HG02588 (cell line): Measurements from ENCODE around the gene THSD4.
"Not testable (repeated sequence)": the region's sequence is repeated elsewhere in the genome, so short reads cannot be mapped to it uniquely, and the experiment has no call there.

Experiments
- ATAC-seq: cut with Tn5 transposase; IDR thresholded peaks from one replicate; pipeline ENCODE4 v1.9.1; 2021; ENCODE audit warnings: mild to moderate bottlenecking, moderate library complexity; ENCODE audit not compliant: unreplicated experiment

The THSD4 gene

GRCh38 chr15:71366522-71366921 is 251.3 kb downstream of the THSD4 start:
- no peak for ATAC-seq

DNA sequence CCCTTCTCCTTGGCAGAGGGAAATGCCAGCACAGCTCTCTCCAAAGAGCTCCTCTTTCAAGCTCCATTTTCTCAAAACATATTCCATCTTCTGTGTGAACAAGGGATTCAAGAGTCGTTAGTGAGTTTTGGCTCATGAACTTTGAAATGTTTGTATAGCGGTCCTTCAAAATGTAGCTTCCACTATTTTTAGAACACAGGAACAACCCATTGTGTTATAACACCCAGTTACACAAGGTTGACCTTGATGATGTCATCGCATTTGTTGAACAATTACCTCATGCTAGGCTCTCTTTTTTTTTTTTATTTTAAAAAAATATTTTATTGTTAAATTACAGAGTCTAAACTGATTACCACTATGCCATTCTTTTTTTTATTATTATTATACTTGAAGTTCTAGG is 251.7 kb downstream of the THSD4 start:
- ATAC-seq, result no peak

GRCh38 chr15:71367737-71368136 is 252.5 kb downstream of the THSD4 start:
- ATAC-seq, result not testable (repeated sequence)

DNA sequence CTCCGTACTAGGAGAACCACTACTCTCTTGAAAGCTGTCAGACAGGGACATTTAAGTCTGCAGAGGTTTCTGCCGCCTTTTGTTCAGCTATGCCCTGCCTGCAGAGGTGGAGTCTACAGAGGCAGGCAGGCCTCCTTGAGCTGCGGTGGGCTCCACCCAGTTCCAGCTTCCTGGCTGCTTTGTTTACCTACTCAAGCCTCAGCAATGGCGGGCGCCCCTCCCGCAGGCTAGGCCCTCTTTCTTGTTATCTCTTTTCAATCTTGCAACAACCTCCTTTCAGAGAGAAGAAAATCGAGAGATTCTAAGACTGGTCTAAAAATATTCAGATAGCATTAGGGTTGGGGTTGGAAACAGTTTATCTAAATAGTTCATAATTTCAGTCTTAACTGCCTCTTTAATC is 257.5 kb downstream of the THSD4 start:
- not testable (repeated sequence) for ATAC-seq

DNA sequence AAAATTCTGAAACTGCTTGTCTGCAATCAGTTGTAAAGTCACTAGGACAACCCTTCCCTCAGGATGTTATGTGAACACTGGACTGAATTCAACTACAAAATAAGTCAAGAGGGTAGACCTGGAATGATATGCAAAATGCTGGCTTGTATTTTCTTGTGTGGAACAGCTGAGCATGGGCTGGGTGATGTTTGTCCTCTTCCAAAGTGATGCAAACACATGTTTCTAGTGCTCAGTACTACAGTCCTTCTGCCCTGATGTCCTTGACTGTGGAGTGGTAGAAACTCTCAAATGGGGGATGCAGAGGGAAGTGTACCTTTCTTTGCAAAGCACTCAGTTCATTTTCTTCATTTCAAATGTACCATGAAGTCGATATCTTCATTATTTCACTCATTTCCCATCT is 258.6 kb downstream of the THSD4 start:
- ATAC-seq, result no peak

DNA sequence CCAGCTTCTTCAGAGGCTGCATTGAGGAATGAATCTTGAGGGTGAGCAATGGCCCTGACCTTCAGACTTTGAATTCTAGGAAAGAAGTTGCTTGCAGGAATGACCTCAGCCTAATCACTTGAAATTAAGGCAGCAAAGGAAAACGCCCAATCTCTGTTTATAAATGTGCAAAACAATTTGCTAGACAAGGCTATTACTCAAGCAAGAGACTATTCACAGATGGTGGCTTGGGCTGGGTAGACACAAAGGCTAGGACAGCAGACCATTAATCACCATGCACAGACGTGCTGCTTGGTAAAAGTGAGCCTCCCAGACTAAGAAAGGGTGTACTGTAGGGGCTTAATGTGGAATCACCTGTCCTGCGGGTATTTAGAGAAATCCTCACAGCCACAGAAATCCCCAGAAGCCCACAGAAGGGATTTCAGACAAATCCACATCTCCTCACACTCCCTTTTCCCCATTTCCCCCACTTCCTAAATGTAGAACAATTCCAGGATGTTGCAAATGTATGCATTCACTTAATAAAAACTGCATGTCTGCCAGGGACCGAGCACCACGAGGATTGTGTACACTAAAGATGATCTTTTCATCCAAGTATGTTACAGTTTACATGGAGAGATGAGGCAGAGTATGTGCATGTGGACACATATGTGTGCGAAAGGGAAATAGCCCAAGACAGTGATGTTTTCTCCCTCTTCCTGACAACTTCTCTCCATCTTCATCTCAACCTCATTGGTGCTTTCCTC is 259.5 kb downstream of the THSD4 start:
- ATAC-seq, result no peak

- no peak for ATAC-seq
These were observed 260.7 kb downstream of the THSD4 start for GRCh38 chr15:71375934-71376333.

- no peak for ATAC-seq
These were observed 264.6 kb downstream of the THSD4 start for GRCh38 chr15:71379893-71380292.

GRCh38 chr15:71380345-71380744 is 265.1 kb downstream of the THSD4 start:
- no peak for ATAC-seq

GRCh38 chr15:71384501-71384900 is 269.2 kb downstream of the THSD4 start:
- no peak for ATAC-seq

- no peak for ATAC-seq
These were observed 269.8 kb downstream of the THSD4 start for GRCh38 chr15:71385026-71385425.

DNA sequence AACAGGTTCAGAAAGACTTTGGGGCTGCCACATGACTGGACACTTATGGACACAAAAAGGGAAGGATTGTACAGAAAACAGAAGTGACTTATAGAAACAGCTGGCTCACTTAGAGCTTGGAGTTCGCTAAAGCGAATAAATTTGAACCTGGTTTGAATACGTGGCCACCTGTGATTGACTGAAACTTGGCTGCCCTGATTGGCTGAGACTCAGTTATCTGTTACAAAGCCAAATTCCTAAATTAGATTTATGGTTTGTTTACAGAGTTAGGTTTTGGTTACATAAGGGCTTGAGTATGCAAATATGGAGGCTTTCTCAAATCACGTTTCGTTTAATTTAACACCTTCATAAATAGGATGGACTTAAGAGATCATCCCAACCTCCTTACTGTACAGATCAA is 270.2 kb downstream of the THSD4 start:
- ATAC-seq, result no peak

- ATAC-seq, result no peak
These were observed 270.7 kb downstream of the THSD4 start for GRCh38 chr15:71386005-71386404.

DNA sequence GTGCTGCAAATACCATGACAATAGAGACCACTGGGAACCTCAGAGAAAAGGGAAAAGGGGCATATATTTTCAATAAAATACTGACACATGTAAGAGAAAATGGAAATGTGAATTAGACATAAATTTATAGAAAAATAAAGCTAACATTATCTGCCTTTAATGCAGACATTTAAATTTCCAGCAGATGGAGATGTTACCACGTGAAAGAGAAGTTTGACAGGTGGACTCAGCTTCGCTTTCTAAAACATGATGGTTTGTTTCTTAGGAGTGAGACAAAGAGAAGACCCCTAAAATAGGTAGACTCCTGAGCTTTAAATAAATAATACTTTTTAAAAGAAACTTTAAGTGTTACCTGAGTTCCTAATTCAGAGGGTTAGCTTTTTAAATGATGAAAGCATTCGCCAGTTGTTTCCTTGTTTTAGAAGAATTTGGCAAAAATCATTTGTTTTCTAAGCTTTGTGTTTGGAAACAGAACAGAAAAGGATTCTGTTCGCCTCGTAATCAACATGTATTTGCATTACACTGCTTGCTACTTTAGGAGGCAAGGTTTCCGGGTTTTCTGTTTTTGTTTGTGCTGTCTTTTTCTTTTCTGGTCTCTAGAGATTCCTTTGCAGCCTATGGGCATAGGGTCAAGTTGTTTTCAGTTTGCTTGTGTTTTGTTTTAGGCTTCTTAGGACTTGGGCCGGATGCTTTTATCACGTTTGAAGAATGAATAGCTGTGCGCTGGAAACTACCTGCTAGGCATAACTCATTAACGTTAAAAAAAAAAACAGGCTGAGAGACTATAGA is 271.4 kb downstream of the THSD4 start:
- no peak for ATAC-seq

- no peak for ATAC-seq
These were observed 272.5 kb downstream of the THSD4 start for GRCh38 chr15:71387810-71388209.

DNA sequence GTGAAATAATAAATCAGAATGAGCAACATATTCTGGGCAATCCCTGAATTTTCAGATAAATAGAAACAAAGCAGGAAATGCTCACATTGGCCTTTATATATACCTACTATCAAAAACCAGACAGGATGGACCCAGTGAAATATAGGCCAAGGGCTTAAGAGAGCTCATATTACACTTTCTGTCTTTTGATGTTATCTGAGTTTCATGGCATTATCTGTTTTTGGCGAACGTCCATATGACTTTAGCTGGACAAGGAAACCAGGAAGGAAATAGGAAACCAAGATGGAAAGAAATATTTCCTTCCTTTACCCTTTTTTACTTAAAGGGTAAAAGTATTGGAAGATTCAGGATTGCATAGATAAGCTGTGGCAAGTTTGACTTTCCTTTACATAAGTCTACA is 274.8 kb downstream of the THSD4 start:
- no peak for ATAC-seq

- no peak for ATAC-seq
These were observed 276.3 kb downstream of the THSD4 start for GRCh38 chr15:71391421-71392088.

GRCh38 chr15:71392861-71393283 is 277.6 kb downstream of the THSD4 start:
- ATAC-seq, result no peak

DNA sequence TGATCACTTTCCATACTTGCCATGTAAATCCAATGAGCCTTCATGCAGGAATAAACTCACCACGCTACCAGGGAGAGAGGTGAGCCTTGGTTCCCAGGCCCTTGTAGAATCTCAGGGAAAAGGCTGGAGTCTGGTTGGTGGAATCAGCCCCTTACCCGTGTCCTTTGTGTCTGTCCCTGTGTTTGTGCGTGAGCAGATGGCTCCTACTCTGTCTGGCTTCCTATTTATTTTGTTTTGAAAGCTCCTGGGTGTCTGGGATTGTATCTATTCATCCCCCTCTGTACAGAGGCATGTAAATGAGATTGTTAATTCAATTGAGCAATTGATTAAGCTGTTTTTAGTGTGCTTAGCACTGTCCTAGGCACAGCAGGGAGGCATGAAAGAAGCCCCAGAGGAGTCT is 278.1 kb downstream of the THSD4 start:
- ATAC-seq, result no peak

GRCh38 chr15:71396536-71397125 is 281.4 kb downstream of the THSD4 start:
- ATAC-seq, result no peak

DNA sequence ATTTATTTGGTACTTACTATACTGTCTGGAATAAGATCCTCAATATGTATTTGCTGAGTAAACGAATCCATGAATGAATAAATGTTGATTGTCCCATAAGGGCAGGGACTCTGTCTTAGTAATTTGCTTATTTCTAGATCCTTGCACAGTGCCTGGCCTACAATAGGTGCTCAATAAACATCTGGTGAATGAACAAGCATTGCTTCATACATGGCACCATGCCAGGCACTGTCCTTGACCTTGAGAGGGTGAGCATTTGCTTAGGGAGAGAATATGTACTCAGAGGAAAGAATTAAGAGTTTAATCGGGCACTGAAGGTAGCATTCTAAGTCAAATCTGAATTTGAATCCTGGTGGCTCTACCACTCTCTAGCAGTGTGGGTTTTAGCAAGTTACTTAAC is 282.1 kb downstream of the THSD4 start:
- ATAC-seq, result no peak
